Stomach (tissue), 4 donors: Measurements from ENCODE around the gene TMC2.
A peak's percentile ranks its signal among the peaks of the same experiment; 100 is the strongest.

Source experiments
- CTCF ChIP-seq, 7 experiments: fragments of 450-650 bp in 4 of 7; fragments of 200-600 bp in 3 of 7; sonication (generic) in 3 of 7; IDR thresholded peaks; one replicate each; pipeline ENCODE4 v1.5.1; 2016 to 2019; ENCODE audit warnings: antibody characterized with exemption in 7 of 7, control low read depth in 2 of 7, mild to moderate bottlenecking in 1 of 7
- EP300 ChIP-seq: sonication (generic); formaldehyde crosslinking; IDR thresholded peaks from one replicate; pipeline ENCODE4 v1.6.1; 2017; ENCODE audit warnings: antibody characterized with exemption
- POLR2A ChIP-seq, 4 donors: fragments of 450-650 bp; IDR thresholded peaks; one replicate each; pipeline ENCODE4 v1.6.1; 2016; ENCODE audit warnings: antibody characterized with exemption in 4 of 4, control low read depth in 2 of 4, mild to moderate bottlenecking in 1 of 4, moderate library complexity in 1 of 4
- POLR2AphosphoS5 ChIP-seq, 3 donors: sonication (generic); formaldehyde crosslinking; IDR thresholded peaks; one replicate each; pipeline ENCODE4 v1.6.1; 2016; ENCODE audit warnings: antibody characterized with exemption in 3 of 3

GRCh38 chr20:2663887-2664719 lies 127.7 kb downstream of the TMC2 start, which contains the start of gene IDH3B:
- TF ChIP-seq POLR2A (IDR thresholded peaks at IDR 0.05), result peak in 1 of 4 donors; percentile 75
- no peak for TF ChIP-seq CTCF (IDR thresholded peaks at IDR 0.05)
- peak; percentile 91 to 98 (median 96) for TF ChIP-seq POLR2AphosphoS5 (IDR thresholded peaks at IDR 0.05)
- no peak for TF ChIP-seq EP300
